Mesenchymal stem cell (in vitro differentiated cells and primary cell): Measurements from ENCODE around the gene EVA1C.

Source experiments
- DNase-seq: peaks from one replicate; pipeline ENCODE4 v3.0.0-alpha.2; 2013
- H2AFZ ChIP-seq: one replicate; pipeline ENCODE4 v1.6.1; 2013; ENCODE audit warnings: low read depth, mild to moderate bottlenecking, control low read depth, inconsistent platforms, low read length, moderate library complexity
- H2AK5ac ChIP-seq: 2 replicates; pipeline ENCODE4 v1.6.1; 2013; ENCODE audit warnings: low read length, moderate library complexity, mild to moderate bottlenecking, inconsistent platforms; ENCODE audit not compliant: severe bottlenecking
- H2BK120ac ChIP-seq: one replicate; pipeline ENCODE4 v1.6.1; 2013; ENCODE audit warnings: low read depth, mild to moderate bottlenecking, inconsistent platforms, low read length, moderate library complexity
- H2BK12ac ChIP-seq, 2 experiments: one replicate each; pipeline ENCODE4 v1.6.1; 2013; ENCODE audit warnings: inconsistent platforms in 2 of 2, low read length in 2 of 2, mild to moderate bottlenecking in 2 of 2, moderate library complexity in 2 of 2, control low read depth in 1 of 2
- H2BK15ac ChIP-seq: one replicate; pipeline ENCODE4 v1.6.1; 2013; ENCODE audit warnings: mild to moderate bottlenecking, low read depth, inconsistent platforms; ENCODE audit not compliant: poor library complexity, severe bottlenecking
- H2BK5ac ChIP-seq: 2 replicates; pipeline ENCODE4 v1.6.1; 2013; ENCODE audit warnings: low read depth, mild to moderate bottlenecking, low read length, control low read depth, inconsistent platforms; ENCODE audit not compliant: poor library complexity, severe bottlenecking
- H3K14ac ChIP-seq, 2 experiments: one replicate each; pipeline ENCODE4 v1.6.1; 2013; ENCODE audit warnings: inconsistent platforms in 2 of 2, low read length in 2 of 2, control low read depth in 1 of 2, mild to moderate bottlenecking in 1 of 2, moderate library complexity in 1 of 2
- H3K18ac ChIP-seq, 2 experiments: one replicate each; pipeline ENCODE4 v1.6.1; 2013; ENCODE audit warnings: inconsistent platforms in 2 of 2, low read length in 2 of 2, control low read depth in 1 of 2, low read depth in 1 of 2, mild to moderate bottlenecking in 1 of 2
- H3K23ac ChIP-seq, 2 experiments: one replicate each; pipeline ENCODE4 v1.6.1; 2013; ENCODE audit warnings: inconsistent platforms in 2 of 2, low read length in 2 of 2, mild to moderate bottlenecking in 2 of 2, moderate library complexity in 2 of 2, control low read depth in 1 of 2
- H3K27ac ChIP-seq: 2 replicates; pipeline ENCODE4 v1.5.1; 2013; ENCODE audit warnings: mild to moderate bottlenecking, moderate library complexity, low read length, control low read depth, inconsistent platforms; ENCODE audit not compliant: poor library complexity, severe bottlenecking
- H3K27me3 ChIP-seq, 2 experiments: 2 replicates each; pipeline versions ENCODE4 v1.6.1 to v1.7.0; 2013; ENCODE audit warnings: low read length in 2 of 2, mild to moderate bottlenecking in 2 of 2, moderate library complexity in 2 of 2, control low read depth in 1 of 2, inconsistent platforms in 1 of 2; ENCODE audit not compliant: control insufficient read depth in 1 of 2, insufficient read depth in 1 of 2
- H3K36me3 ChIP-seq, 2 experiments: 2 replicates each; pipeline versions ENCODE4 v1.6.1 to v1.7.0; 2013; ENCODE audit warnings: low read length in 2 of 2, control low read depth in 1 of 2, inconsistent platforms in 1 of 2, low read depth in 1 of 2, mild to moderate bottlenecking in 1 of 2; ENCODE audit not compliant: insufficient read depth in 2 of 2, control insufficient read depth in 1 of 2
- H3K4ac ChIP-seq, 2 experiments: one replicate each; pipeline ENCODE4 v1.6.1; 2013; ENCODE audit warnings: inconsistent platforms in 2 of 2, low read length in 2 of 2, mild to moderate bottlenecking in 2 of 2, moderate library complexity in 2 of 2, control low read depth in 1 of 2, low read depth in 1 of 2
- H3K4me1 ChIP-seq: 2 replicates; pipeline ENCODE4 v1.6.1; 2013; ENCODE audit warnings: low read depth, low read length, control low read depth; ENCODE audit not compliant: control insufficient read depth, insufficient read depth
- H3K4me2 ChIP-seq: 2 replicates; pipeline ENCODE4 v1.6.1; 2013; ENCODE audit warnings: low read length, mild to moderate bottlenecking, inconsistent platforms; ENCODE audit not compliant: poor library complexity, severe bottlenecking
- H3K4me3 ChIP-seq, 2 experiments: 2 replicates each; pipeline versions ENCODE4 v1.5.1 to v1.7.0; 2013; ENCODE audit warnings: low read length in 2 of 2, mild to moderate bottlenecking in 2 of 2, control low read depth in 1 of 2, low read depth in 1 of 2; ENCODE audit not compliant: insufficient read depth in 1 of 2
- H3K79me1 ChIP-seq: replicated peaks from 2 replicates; pipeline ENCODE4 v1.6.1; 2013; ENCODE audit warnings: mild to moderate bottlenecking, control low read depth, low read length, inconsistent platforms; ENCODE audit not compliant: poor library complexity, severe bottlenecking
- H3K9ac ChIP-seq: 2 replicates; pipeline ENCODE4 v1.7.0; 2013; ENCODE audit warnings: mild to moderate bottlenecking, low read length, moderate library complexity
- H3K9me3 ChIP-seq: 2 replicates; pipeline ENCODE4 v1.7.0; 2013; ENCODE audit warnings: mild to moderate bottlenecking, low read length; ENCODE audit not compliant: control insufficient read depth
- H4K8ac ChIP-seq: one replicate; pipeline ENCODE4 v1.6.1; 2013; ENCODE audit warnings: inconsistent platforms, mild to moderate bottlenecking, low read length, moderate library complexity
- H4K91ac ChIP-seq: one replicate; pipeline ENCODE4 v1.6.1; 2013; ENCODE audit warnings: mild to moderate bottlenecking, low read length, inconsistent platforms
- WGBS: methylation state at CpG from one replicate; pipeline ENCODE4 v1.1.7; 2013; ENCODE audit warnings: mixed read lengths; 5-methylcytosine and 5-hydroxymethylcytosine counted together

Gene EVA1C

GRCh38 chr21:32418146-32418545 lies 5.6 kb downstream of the EVA1C start:
- 68% methylated on average over 4 of the region's 4 CpGs for WGBS
- Histone ChIP-seq H2AK5ac (no peak overlapping the region), H3K14ac (no peak overlapping the region)

GRCh38 chr21:32422064-32422463 lies 9.6 kb downstream of the EVA1C start:
- H3K14ac ChIP-seq: no peak overlapping the region
- H4K8ac ChIP-seq: no peak overlapping the region
- no peaks in the 10 kb centered on the region for H3K36me3 ChIP-seq
- no peak overlapping the region for H3K27ac ChIP-seq
- no peak overlapping the region for H3K23ac ChIP-seq
- H4K91ac ChIP-seq: no peak overlapping the region
- H3K9ac ChIP-seq: no peak overlapping the region
- H3K79me1 ChIP-seq: no peaks in the 10 kb centered on the region
- no peak overlapping the region for H3K4ac ChIP-seq
- no peak overlapping the region for H3K18ac ChIP-seq
- H3K4me1 ChIP-seq: no peaks in the 10 kb centered on the region
- WGBS: 98% methylated on average over 1 of the region's 2 CpGs
- H3K9me3 ChIP-seq: peaks cover 11% of the 10 kb centered on the region
- H2BK15ac ChIP-seq: no peak overlapping the region
- no peak overlapping the region for H2BK12ac ChIP-seq
- no peak overlapping the region for H2BK120ac ChIP-seq
- H3K4me3 ChIP-seq: no peak overlapping the region
- no peak for DNase-seq
- H2BK5ac ChIP-seq: no peak overlapping the region
- H3K4me2 ChIP-seq: no peak overlapping the region
- peaks cover 0 to 15% of the 10 kb centered on the region in 2 experiments for H3K27me3 ChIP-seq
- H2AFZ ChIP-seq: no peak overlapping the region
- H2AK5ac ChIP-seq: no peak overlapping the region

More at GRCh38 chr21:32418146-32418545, 5.6 kb downstream of the EVA1C start:
- H2AFZ ChIP-seq: no peak overlapping the region
- H3K4ac ChIP-seq: no peak overlapping the region
- no peak overlapping the region for H3K4me2 ChIP-seq
- peaks cover 11% of the 10 kb centered on the region for H3K9me3 ChIP-seq
- peaks cover 0 to 33% of the 10 kb centered on the region in 2 experiments for H3K27me3 ChIP-seq
- no peak overlapping the region for H2BK12ac ChIP-seq
- no peak overlapping the region for H2BK5ac ChIP-seq
- no peaks in the 10 kb centered on the region for H3K36me3 ChIP-seq
- H2BK120ac ChIP-seq: no peak overlapping the region
- no peak overlapping the region for H2BK15ac ChIP-seq
- no peak overlapping the region for H4K8ac ChIP-seq
- H3K18ac ChIP-seq: no peak overlapping the region
- H3K79me1 ChIP-seq: no peaks in the 10 kb centered on the region
- no peak for DNase-seq
- peaks cover 1% of the 10 kb centered on the region for H3K4me1 ChIP-seq
- H3K23ac ChIP-seq: no peak overlapping the region
- no peak overlapping the region for H3K27ac ChIP-seq
- H3K9ac ChIP-seq: no peak overlapping the region
- no peak overlapping the region for H3K4me3 ChIP-seq
- no peak overlapping the region for H4K91ac ChIP-seq

GRCh38 chr21:32423320-32424190 lies 11.0 kb downstream of the EVA1C start:
- Histone ChIP-seq H3K4me1 (no peaks in the 10 kb centered on the region), H3K27me3 (peaks cover 0 to 9% of the 10 kb centered on the region in 2 experiments), H3K36me3 (no peaks in the 10 kb centered on the region), H4K8ac (no peak overlapping the region), H3K9ac (peak overlapping the region; percentile 42), H3K4me3 (peak overlapping the region in 1 of 2 experiments; percentile 36), H3K9me3 (peaks cover 11% of the 10 kb centered on the region), H3K4ac (no peak overlapping the region), H3K4me2 (no peak overlapping the region), H3K79me1 (no peaks in the 10 kb centered on the region), H2BK5ac (no peak overlapping the region), H3K14ac (no peak overlapping the region), H3K27ac (no peak overlapping the region), H2AFZ (no peak overlapping the region), H2BK120ac (no peak overlapping the region), H3K23ac (no peak overlapping the region), H2BK15ac (no peak overlapping the region), H4K91ac (no peak overlapping the region), H2AK5ac (no peak overlapping the region), H2BK12ac (no peak overlapping the region), H3K18ac (no peak overlapping the region)
- WGBS: 71% methylated on average over 7 of the region's 9 CpGs
- no peak for DNase-seq

- H3K4me2 ChIP-seq: no peak overlapping the region
- no peak overlapping the region for H3K14ac ChIP-seq
- no peak overlapping the region for H2BK120ac ChIP-seq
- H2BK5ac ChIP-seq: no peak overlapping the region
- H3K18ac ChIP-seq: no peak overlapping the region
- no peak overlapping the region for H2AFZ ChIP-seq
- H3K9ac ChIP-seq: no peak overlapping the region
- H3K27ac ChIP-seq: no peak overlapping the region
- no peak overlapping the region for H3K4ac ChIP-seq
- H3K79me1 ChIP-seq: no peaks in the 10 kb centered on the region
- peaks cover 0 to 9% of the 10 kb centered on the region in 2 experiments for H3K27me3 ChIP-seq
- WGBS: 49% methylated on average over 2 of the region's 2 CpGs
- H4K8ac ChIP-seq: no peak overlapping the region
- no peak for DNase-seq
- H3K36me3 ChIP-seq: no peaks in the 10 kb centered on the region
- no peak overlapping the region for H3K23ac ChIP-seq
- peaks cover 11% of the 10 kb centered on the region for H3K9me3 ChIP-seq
- H2BK15ac ChIP-seq: no peak overlapping the region
- H4K91ac ChIP-seq: no peak overlapping the region
- H3K4me1 ChIP-seq: no peaks in the 10 kb centered on the region
- no peak overlapping the region for H2BK12ac ChIP-seq
- no peak overlapping the region for H3K4me3 ChIP-seq
- H2AK5ac ChIP-seq: no peak overlapping the region
Observed at GRCh38 chr21:32424191-32424535, 11.7 kb downstream of the EVA1C start.
